Effector memory CD8-positive, alpha-beta T cell (primary cell): ENCODE results near the gene ADGRE1.

Source experiments
- ATAC-seq: fragments of 150-1000 bp; cut with Tn5 transposase; replicated peaks from 2 replicates; pipeline ENCODE4 v1.10.0; 2021; ENCODE audit warnings: mild to moderate bottlenecking, moderate library complexity
- DNase-seq, 3 experiments: peaks; one replicate each; pipeline ENCODE4 v3.0.0; 2021
- H3K27ac Mint-ChIP-seq, 2 donors: one replicate each; pipeline ENCODE4 v1.8.0; 2022; ENCODE audit warnings: mild to moderate bottlenecking in 2 of 2, mixed read lengths in 2 of 2, moderate library complexity in 2 of 2
- H3K27me3 Mint-ChIP-seq, 2 donors: one replicate each; pipeline ENCODE4 v1.8.0; 2022; ENCODE audit warnings: mixed read lengths in 2 of 2
- H3K36me3 Mint-ChIP-seq: one replicate; pipeline ENCODE4 v1.8.0; 2022; ENCODE audit warnings: mild to moderate bottlenecking, moderate library complexity, mixed read lengths; ENCODE audit not compliant: insufficient read depth
- H3K4me1 Mint-ChIP-seq, 2 donors: one replicate each; pipeline ENCODE4 v1.8.0; 2022; ENCODE audit warnings: low read depth in 2 of 2, mixed read lengths in 2 of 2
- H3K4me3 Mint-ChIP-seq, 2 donors: one replicate each; pipeline ENCODE4 v1.8.0; 2022; ENCODE audit warnings: mild to moderate bottlenecking in 2 of 2, mixed read lengths in 2 of 2, moderate library complexity in 2 of 2
- H3K9me3 Mint-ChIP-seq, 2 donors: one replicate each; pipeline ENCODE4 v1.8.0; 2022; ENCODE audit warnings: mixed read lengths in 2 of 2

ADGRE1 gene

DNA sequence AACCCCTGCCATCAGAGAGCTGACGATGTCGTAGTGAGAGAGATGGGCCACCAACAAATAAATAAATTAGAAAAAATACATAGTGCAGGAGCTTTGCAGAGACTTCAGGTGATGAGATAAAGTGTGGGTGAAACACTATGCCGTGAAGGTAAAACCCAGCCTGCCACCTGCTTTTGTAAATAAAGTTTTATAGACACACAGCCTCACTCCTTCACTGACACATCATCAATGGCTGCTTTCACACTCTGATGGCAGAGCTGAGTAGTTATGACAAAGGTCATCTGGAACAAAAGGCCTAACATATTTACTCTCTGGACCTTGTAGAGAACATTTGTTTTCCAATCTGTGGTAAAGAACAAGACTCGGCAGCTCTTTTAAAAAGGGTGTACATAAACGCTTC is 88.8 kb downstream of the ADGRE1 start:
- Mint-ChIP-seq H3K9me3 (peaks cover 0 to 3% of the 10 kb centered on the region in 2 donors), H3K4me3 (no peak overlapping the region), H3K27me3 (peaks cover 17 to 44% of the 10 kb centered on the region in 2 donors), H3K36me3 (peaks cover 3% of the 10 kb centered on the region), H3K27ac (no peak overlapping the region), H3K4me1 (no peaks in the 10 kb centered on the region)
- ATAC-seq (no peak), DNase-seq (no peak)

- no peaks in the 10 kb centered on the region for H3K4me1 Mint-ChIP-seq
- H3K4me3 Mint-ChIP-seq: no peak overlapping the region
- no peak for ATAC-seq
- H3K36me3 Mint-ChIP-seq: peaks cover 3% of the 10 kb centered on the region
- H3K27me3 Mint-ChIP-seq: peaks cover 17 to 45% of the 10 kb centered on the region in 2 donors
- H3K9me3 Mint-ChIP-seq: peaks cover 0 to 7% of the 10 kb centered on the region in 2 donors
- no peak overlapping the region for H3K27ac Mint-ChIP-seq
- DNase-seq: no peak
Observed at GRCh38 chr19:6979399-6979798, 92.0 kb downstream of the ADGRE1 start.

GRCh38 chr19:6983448-6983847 is 96.1 kb downstream of the ADGRE1 start:
- H3K27ac Mint-ChIP-seq: no peak overlapping the region
- no peak for ATAC-seq

GRCh38 chr19:6987850-6988249 is 100.5 kb downstream of the ADGRE1 start:
- H3K27me3 Mint-ChIP-seq: peaks cover 26 to 36% of the 10 kb centered on the region in 2 donors
- ATAC-seq (no peak), DNase-seq (no peak)

More at GRCh38 chr19:6983448-6983847, 96.1 kb downstream of the ADGRE1 start:
- Mint-ChIP-seq H3K27me3 (peaks cover 27 to 39% of the 10 kb centered on the region in 2 donors), H3K4me3 (no peak overlapping the region), H3K9me3 (peaks cover 6 to 7% of the 10 kb centered on the region in 2 donors), H3K4me1 (no peaks in the 10 kb centered on the region), H3K36me3 (peaks cover 3% of the 10 kb centered on the region)
- no peak for DNase-seq

DNA sequence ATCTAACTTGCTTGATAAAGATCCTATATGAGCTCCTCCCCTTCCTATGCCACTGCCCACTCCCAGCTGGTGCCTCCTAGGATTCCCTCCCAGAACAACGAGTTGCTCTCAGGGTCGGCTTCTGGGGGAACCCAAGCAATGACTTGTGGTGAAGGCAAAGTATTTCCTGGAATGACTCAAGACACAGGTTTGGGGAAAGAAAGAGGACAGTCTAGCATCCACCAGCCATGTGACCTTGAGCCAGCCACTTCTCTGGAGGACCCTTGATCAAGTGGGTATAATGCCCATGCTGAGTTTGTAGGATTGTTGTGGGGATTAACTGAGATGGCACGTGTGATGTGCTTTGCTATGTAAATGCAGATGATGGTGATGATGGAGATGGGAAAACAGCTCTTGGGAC is 100.9 kb downstream of the ADGRE1 start:
- Mint-ChIP-seq H3K4me1 (no peaks in the 10 kb centered on the region), H3K4me3 (no peak overlapping the region), H3K9me3 (peaks cover 4 to 7% of the 10 kb centered on the region in 2 donors), H3K27ac (no peak overlapping the region), H3K36me3 (no peaks in the 10 kb centered on the region), H3K27me3 (peaks cover 22 to 36% of the 10 kb centered on the region in 2 donors)
- ATAC-seq (no peak), DNase-seq (no peak)

More at GRCh38 chr19:6987850-6988249, 100.5 kb downstream of the ADGRE1 start:
- Mint-ChIP-seq H3K4me3 (no peak overlapping the region), H3K4me1 (no peaks in the 10 kb centered on the region), H3K36me3 (no peaks in the 10 kb centered on the region), H3K27ac (no peak overlapping the region), H3K9me3 (peaks cover 6 to 7% of the 10 kb centered on the region in 2 donors)
